Measurements from ENCODE around the gene KCTD6.

GRCh38 chr3:58531555-58531954 is 39.7 kb downstream of the KCTD6 start:
- TF ChIP-seq YY1 (IDR thresholded peaks at IDR 0.05; ENCODE audit: insufficient read depth, insufficient read length): no peak
- no peak for TF ChIP-seq ZNF274 (IDR thresholded peaks at IDR 0.05; ENCODE audit: low read depth, low read length)
- TF ChIP-seq SUZ12 (IDR thresholded peaks at IDR 0.05; ENCODE audit: extremely low read depth, insufficient read depth, insufficient read length): no peak
